NCI-H1417 treated with DMSO at 0.1 percent for 48 hours (cell line): ENCODE measurements around the gene CDH13.
"Not testable (repeated sequence)": the region's sequence is repeated elsewhere in the genome, so short reads cannot be mapped to it uniquely, and the experiment has no call there.

Source experiments
- DNase-seq: peaks from one replicate; lab custom pipeline; 2025; lab: John Stamatoyannopoulos, UW

Gene CDH13

GRCh38 chr16:82891424-82891823 lies 264.7 kb downstream of the CDH13 start:
- no peak for DNase-seq

GRCh38 chr16:82891918-82892317 lies 265.1 kb downstream of the CDH13 start:
- no peak for DNase-seq

GRCh38 chr16:82892324-82892723 lies 265.6 kb downstream of the CDH13 start:
- DNase-seq, result no peak

GRCh38 chr16:82895843-82896242 lies 269.1 kb downstream of the CDH13 start:
- DNase-seq, result no peak

- no peak for DNase-seq
Observed at GRCh38 chr16:82899006-82899405, 272.2 kb downstream of the CDH13 start.

- no peak for DNase-seq
Observed at GRCh38 chr16:82899731-82900450, 273.1 kb downstream of the CDH13 start.

GRCh38 chr16:82900559-82900958 lies 273.8 kb downstream of the CDH13 start:
- DNase-seq, result no peak

GRCh38 chr16:82911925-82912324 lies 285.2 kb downstream of the CDH13 start:
- no peak for DNase-seq

GRCh38 chr16:82915139-82915824 lies 288.5 kb downstream of the CDH13 start:
- DNase-seq, result no peak

- no peak for DNase-seq
Observed at GRCh38 chr16:82917886-82918595, 291.3 kb downstream of the CDH13 start.

GRCh38 chr16:82924075-82924854 lies 297.5 kb downstream of the CDH13 start:
- no peak for DNase-seq

- DNase-seq, result no peak
Observed at GRCh38 chr16:82926500-82926899, 299.7 kb downstream of the CDH13 start.

GRCh38 chr16:82933933-82934332 lies 307.2 kb downstream of the CDH13 start:
- DNase-seq, result not testable (repeated sequence)

- DNase-seq, result no peak
Observed at GRCh38 chr16:82935766-82936165, 309.0 kb downstream of the CDH13 start.

GRCh38 chr16:82936941-82937551 lies 310.3 kb downstream of the CDH13 start:
- no peak for DNase-seq

GRCh38 chr16:82937926-82938520 lies 311.3 kb downstream of the CDH13 start:
- DNase-seq, result no peak

GRCh38 chr16:82943371-82943770 lies 316.6 kb downstream of the CDH13 start:
- DNase-seq, result no peak

- DNase-seq, result no peak
Observed at GRCh38 chr16:82945420-82946101, 318.8 kb downstream of the CDH13 start.

GRCh38 chr16:82947698-82948097 lies 320.9 kb downstream of the CDH13 start:
- DNase-seq, result no peak

GRCh38 chr16:82949016-82949415 lies 322.2 kb downstream of the CDH13 start:
- no peak for DNase-seq

GRCh38 chr16:82953517-82953916 lies 326.7 kb downstream of the CDH13 start:
- no peak for DNase-seq
